B cell (primary cell): Measurements from ENCODE around the gene ANAPC10. TPM values are rescaled to one million over a fixed set of nuclear protein-coding genes. Genes with fewer than 3 reads are reported as not detected.
A peak's percentile ranks its signal among the peaks of the same experiment; 100 is the strongest.

Source experiments
- ATAC-seq: fragments of 200-7000 bp; cut with Tn5 transposase; one replicate; pipeline ENCODE4 v1.10.0; 2021; ENCODE audit warnings: low read depth, mild to moderate bottlenecking, moderate number of reproducible peaks, moderate library complexity
- CTCF ChIA-PET: fragments of 350-600 bp; sonication (Branson Sonifier 250); formaldehyde crosslinking; loops from one replicate; lab custom pipeline; 2021; ENCODE audit warnings: antibody characterized with exemption, inconsistent platforms; lab: Charles Lee
- POLR2A ChIA-PET: fragments of 350-600 bp; sonication (Branson Sonifier 250); formaldehyde crosslinking; loops from one replicate; lab custom pipeline; 2021; ENCODE audit warnings: antibody characterized with exemption; lab: Charles Lee
- DNase-seq: peaks from one replicate; pipeline ENCODE4 v3.0.0; 2013
- H2AFZ ChIP-seq: 2 replicates; pipeline ENCODE4 v1.6.1; 2012; ENCODE audit warnings: mild to moderate bottlenecking, low read depth, low read length; ENCODE audit not compliant: insufficient read depth, poor library complexity, severe bottlenecking
- H3K27ac ChIP-seq, 2 donors: 1 replicate in 1 of 2; 2 replicates in 1 of 2; pipeline ENCODE4 v1.5.1; 2012 to 2013; ENCODE audit warnings: low read length in 2 of 2, mild to moderate bottlenecking in 2 of 2, moderate library complexity in 1 of 2
- H3K27me3 ChIP-seq, 4 experiments: fragments of 200-600 bp in 1 of 4; sonication (generic) in 1 of 4; replicated peaks in 1 of 4; 1 replicate in 2 of 4; 2 replicates in 2 of 4; pipeline versions ENCODE4 v1.6.1 to v1.7.0; 2013 to 2016; ENCODE audit warnings: low read length in 3 of 4, mild to moderate bottlenecking in 2 of 4, mixed read lengths in 1 of 4, moderate library complexity in 1 of 4; ENCODE audit not compliant: insufficient read depth in 4 of 4, control insufficient read depth in 3 of 4; ENCODE audit errors: control extremely low read depth in 1 of 4
- H3K36me3 ChIP-seq, 2 experiments: replicated peaks in 1 of 2; 1 replicate in 1 of 2; 2 replicates in 1 of 2; pipeline versions ENCODE4 v1.6.1 to v1.7.1; 2013; ENCODE audit warnings: low read length in 1 of 2; ENCODE audit not compliant: insufficient read depth in 2 of 2, control insufficient read depth in 1 of 2; ENCODE audit errors: control extremely low read depth in 1 of 2, extremely low read depth in 1 of 2
- H3K4me1 ChIP-seq, 2 donors: fragments of 200-600 bp in 1 of 2; sonication (generic) in 1 of 2; 1 replicate in 1 of 2; 2 replicates in 1 of 2; pipeline versions ENCODE4 v1.5.1 to v1.6.1; 2013 to 2017; ENCODE audit warnings: low read length in 2 of 2; ENCODE audit not compliant: control insufficient read depth in 2 of 2, insufficient read depth in 2 of 2
- H3K4me2 ChIP-seq: replicated peaks from 2 replicates; pipeline ENCODE3; 2012; ENCODE audit warnings: mild to moderate bottlenecking, low read depth, low read length; ENCODE audit not compliant: poor library complexity, severe bottlenecking
- H3K4me3 ChIP-seq, 5 experiments: fragments of 200-600 bp in 1 of 5; sonication (generic) in 1 of 5; 1 replicate in 3 of 5; 2 replicates in 2 of 5; pipeline versions ENCODE4 v1.5.1 to v1.7.0; 2011 to 2016; ENCODE audit warnings: low read length in 4 of 5, mild to moderate bottlenecking in 4 of 5, low read depth in 2 of 5, control low read depth in 1 of 5, moderate library complexity in 1 of 5; ENCODE audit not compliant: insufficient read depth in 1 of 5; ENCODE audit errors: control extremely low read depth in 1 of 5, extremely low read depth in 1 of 5
- H3K79me2 ChIP-seq: fragments of 200-600 bp; sonication (generic); one replicate; pipeline ENCODE4 v1.6.0; 2016; ENCODE audit warnings: low read length; ENCODE audit not compliant: control insufficient read depth, insufficient read depth
- H3K9ac ChIP-seq: fragments of 200-600 bp; sonication (generic); 2 replicates; pipeline ENCODE4 v1.6.1; 2017; ENCODE audit warnings: mild to moderate bottlenecking, low read length, moderate library complexity
- H3K9me3 ChIP-seq, 3 donors: one replicate each; pipeline versions ENCODE4 v1.6.1 to v1.7.1; 2013; ENCODE audit warnings: low read length in 2 of 3; ENCODE audit not compliant: control insufficient read depth in 2 of 3, insufficient read depth in 1 of 3; ENCODE audit errors: control extremely low read depth in 1 of 3
- H4K20me1 ChIP-seq: 2 replicates; pipeline ENCODE4 v1.6.0; 2012; ENCODE audit warnings: mild to moderate bottlenecking, low read length; ENCODE audit not compliant: insufficient read depth, control insufficient read depth, poor library complexity, severe bottlenecking
- H3K27ac Mint-ChIP-seq: one replicate; pipeline ENCODE4 v1.8.0; 2021; ENCODE audit warnings: mixed read lengths
- H3K27me3 Mint-ChIP-seq: one replicate; pipeline ENCODE4 v1.8.0; 2021; ENCODE audit warnings: mixed read lengths
- H3K4me1 Mint-ChIP-seq: one replicate; pipeline ENCODE4 v1.8.0; 2021; ENCODE audit warnings: mixed read lengths
- H3K4me3 Mint-ChIP-seq: one replicate; pipeline ENCODE4 v1.8.0; 2021; ENCODE audit warnings: mixed read lengths
- H3K9me3 Mint-ChIP-seq: one replicate; pipeline ENCODE4 v1.8.0; 2022; ENCODE audit warnings: mixed read lengths; ENCODE audit not compliant: insufficient read depth
- EZH2 ChIP-seq: IDR thresholded peaks from 2 replicates; pipeline ENCODE4 v1.6.1; 2012; ENCODE audit warnings: borderline replicate concordance, low read depth, mild to moderate bottlenecking, moderate library complexity, low read length; ENCODE audit not compliant: insufficient read depth, poor library complexity, severe bottlenecking
- WGBS: methylation state at CpG from one replicate; pipeline ENCODE4 v1.1.5; 2013; ENCODE audit warnings: missing lambda C conversion rate; ENCODE audit not compliant: insufficient coverage; 5-methylcytosine and 5-hydroxymethylcytosine counted together
- intact Hi-C: fragments of 100-400 bp; cut with micrococcal nuclease; formaldehyde crosslinking; loops from one replicate; pipeline ENCODE4 v1.10.0; 2022
- polyA plus RNA-seq: library from polyadenylated mRNA; depleted of rRNA; stranded (reverse); fragments of >200 nt; gene quantifications from 2 replicates; pipeline ENCODE4 v1.2.3, GENCODE V29; 2012
- total RNA-seq, 2 donors: library from RNA; stranded (reverse); fragments of 120-200 nt in 1 of 2; gene quantifications; 1 replicate in 1 of 2; 2 replicates in 1 of 2; pipeline versions ENCODE4 v1.2.3 to v1.2.4, GENCODE V29; 2013 to 2022
- TF ChIP-seq, protein P1 (sequence below): fragments of 200-600 bp; IDR thresholded peaks from one replicate; pipeline ENCODE4 v1.8.0; 2022; ENCODE audit warnings: antibody characterized with exemption, mild to moderate bottlenecking

The ANAPC10 gene
- total and polyA plus RNA-seq, 2 donors (not counting 1 experiment from before 2014, with no cell fraction given) = 17.4 to 18.9 TPM

DNA sequence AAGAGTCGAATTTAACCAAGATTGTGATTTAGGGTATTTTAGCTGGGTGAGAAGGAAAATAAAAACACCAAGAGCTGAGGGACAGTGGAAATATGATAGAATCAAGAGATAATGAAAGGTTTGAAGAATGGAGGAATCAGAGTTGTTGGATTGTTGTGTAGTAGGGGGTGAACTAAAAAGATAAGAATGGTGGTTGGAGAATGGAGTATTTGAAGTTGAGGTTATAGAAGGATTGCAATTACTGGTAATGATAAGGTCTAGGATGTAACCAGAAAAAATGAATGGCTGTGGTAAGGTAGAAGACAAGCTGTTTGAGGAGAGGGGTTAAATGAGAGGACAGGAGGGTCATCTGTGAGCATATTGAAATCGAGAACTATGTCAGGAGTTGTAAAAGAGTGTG, 4.6 kb upstream of the ANAPC10 start:
- H3K27me3 ChIP-seq = no peaks in the 10 kb centered on the region
- H3K4me2 ChIP-seq = peak overlapping the region; percentile 8
- H4K20me1 ChIP-seq = no peaks in the 10 kb centered on the region
- H3K4me3 Mint-ChIP-seq = no peak overlapping the region
- H3K4me3 ChIP-seq = no peak overlapping the region
- H3K9me3 Mint-ChIP-seq = no peaks in the 10 kb centered on the region
- intact Hi-C loops = no loop called here
- peak overlapping the region in 1 of 2 donors; percentile 59 for H3K27ac ChIP-seq
- 95% methylated on average over 2 of the region's 2 CpGs for WGBS
- no peaks in the 10 kb centered on the region for H3K27me3 Mint-ChIP-seq
- ATAC-seq (no peak), DNase-seq (no peak)
- no peak overlapping the region for H2AFZ ChIP-seq
- ChIA-PET CTCF (no interaction called here), POLR2A (no interaction called here)
- peaks cover 32% of the 10 kb centered on the region for H3K4me1 Mint-ChIP-seq
- no peak overlapping the region for H3K27ac Mint-ChIP-seq
- no peaks in the 10 kb centered on the region for H3K9me3 ChIP-seq
- no peak for TF ChIP-seq EZH2
- peaks cover 26 to 40% of the 10 kb centered on the region in 2 donors for H3K4me1 ChIP-seq
- peaks cover 68% of the 10 kb centered on the region for H3K79me2 ChIP-seq
- peaks cover 2 to 28% of the 10 kb centered on the region in 2 experiments for H3K36me3 ChIP-seq
- H3K9ac ChIP-seq = no peak overlapping the region

DNA sequence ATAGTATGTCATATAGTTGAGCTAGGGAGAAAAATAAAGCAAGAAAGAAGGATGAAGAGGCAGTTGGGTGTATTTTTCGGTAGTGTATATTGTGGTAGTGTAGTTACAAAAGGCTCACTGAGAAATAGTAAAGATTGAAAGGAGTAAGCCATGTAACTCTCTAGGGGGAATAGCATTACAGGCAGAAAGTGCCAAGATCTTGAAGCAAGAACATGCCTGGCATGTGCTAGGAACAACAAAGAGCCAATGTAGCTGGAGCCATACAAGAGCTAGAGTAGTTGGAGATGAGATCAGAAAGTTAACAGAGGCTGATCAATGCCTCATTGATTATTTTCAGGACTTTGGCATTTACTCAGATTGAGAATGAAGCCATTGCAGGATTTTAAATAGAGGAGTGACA, 3.1 kb upstream of the ANAPC10 start:
- Mint-ChIP-seq H3K27me3 (no peaks in the 10 kb centered on the region), H3K27ac (no peak overlapping the region), H3K4me1 (peaks cover 38% of the 10 kb centered on the region), H3K9me3 (no peaks in the 10 kb centered on the region), H3K4me3 (no peak overlapping the region)
- peaks cover 82% of the 10 kb centered on the region for H3K79me2 ChIP-seq
- TF ChIP-seq EZH2 = no peak
- TF ChIP-seq, protein P1, sequence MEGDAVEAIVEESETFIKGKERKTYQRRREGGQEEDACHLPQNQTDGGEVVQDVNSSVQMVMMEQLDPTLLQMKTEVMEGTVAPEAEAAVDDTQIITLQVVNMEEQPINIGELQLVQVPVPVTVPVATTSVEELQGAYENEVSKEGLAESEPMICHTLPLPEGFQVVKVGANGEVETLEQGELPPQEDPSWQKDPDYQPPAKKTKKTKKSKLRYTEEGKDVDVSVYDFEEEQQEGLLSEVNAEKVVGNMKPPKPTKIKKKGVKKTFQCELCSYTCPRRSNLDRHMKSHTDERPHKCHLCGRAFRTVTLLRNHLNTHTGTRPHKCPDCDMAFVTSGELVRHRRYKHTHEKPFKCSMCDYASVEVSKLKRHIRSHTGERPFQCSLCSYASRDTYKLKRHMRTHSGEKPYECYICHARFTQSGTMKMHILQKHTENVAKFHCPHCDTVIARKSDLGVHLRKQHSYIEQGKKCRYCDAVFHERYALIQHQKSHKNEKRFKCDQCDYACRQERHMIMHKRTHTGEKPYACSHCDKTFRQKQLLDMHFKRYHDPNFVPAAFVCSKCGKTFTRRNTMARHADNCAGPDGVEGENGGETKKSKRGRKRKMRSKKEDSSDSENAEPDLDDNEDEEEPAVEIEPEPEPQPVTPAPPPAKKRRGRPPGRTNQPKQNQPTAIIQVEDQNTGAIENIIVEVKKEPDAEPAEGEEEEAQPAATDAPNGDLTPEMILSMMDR = no peak
- H3K27me3 ChIP-seq = no peaks in the 10 kb centered on the region
- peaks cover 37 to 48% of the 10 kb centered on the region in 2 donors for H3K4me1 ChIP-seq
- H2AFZ ChIP-seq = no peak overlapping the region
- H4K20me1 ChIP-seq = no peaks in the 10 kb centered on the region
- intact Hi-C loops = no loop called here
- peaks cover 0 to 14% of the 10 kb centered on the region in 2 experiments for H3K36me3 ChIP-seq
- H3K27ac ChIP-seq = no peak overlapping the region
- DNase-seq (no peak), ATAC-seq (no peak)
- ChIA-PET POLR2A (no interaction called here), CTCF (no interaction called here)
- H3K9ac ChIP-seq = no peak overlapping the region
- no peaks in the 10 kb centered on the region for H3K9me3 ChIP-seq
- no peak overlapping the region for H3K4me2 ChIP-seq
- 100% methylated on average over 1 of the region's 1 CpG for WGBS
- H3K4me3 ChIP-seq = no peak overlapping the region
